NK-92 (cell line): Measurements from ENCODE around the gene AK1.
"Not testable (repeated sequence)": the region's sequence is repeated elsewhere in the genome, so short reads cannot be mapped to it uniquely, and the experiment has no call there.

Experiments used
- DNase-seq: peaks from one replicate; lab custom pipeline; 2025; ENCODE audit not compliant: unreplicated experiment; lab: John Stamatoyannopoulos, UW

The AK1 gene

DNA sequence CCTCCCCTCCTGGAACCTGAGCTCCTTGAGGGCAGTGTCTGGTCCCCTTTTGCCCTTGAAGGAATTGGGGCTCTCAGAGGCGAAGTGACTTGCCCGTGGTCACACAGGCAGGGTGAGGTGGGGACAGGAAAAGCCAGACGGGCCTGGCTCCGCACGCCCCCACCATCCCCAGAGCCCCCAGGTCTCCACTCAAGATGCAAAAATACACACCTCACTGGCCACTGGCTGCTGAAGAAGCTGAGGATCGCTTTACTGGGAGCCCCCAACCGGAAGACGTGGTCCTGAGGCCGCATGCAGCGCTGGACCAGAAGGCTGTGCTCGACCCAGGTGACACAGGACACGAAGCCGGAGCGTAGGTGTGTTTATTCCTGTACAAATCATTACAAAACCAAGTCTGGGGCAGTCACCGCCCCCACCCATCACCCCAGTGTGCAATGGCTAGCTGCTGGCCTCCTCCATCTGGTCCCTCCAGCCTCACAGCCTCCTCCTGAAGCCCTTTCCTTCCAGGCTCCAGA is 7.6 kb upstream of the AK1 start:
- DNase-seq: no peak

DNA sequence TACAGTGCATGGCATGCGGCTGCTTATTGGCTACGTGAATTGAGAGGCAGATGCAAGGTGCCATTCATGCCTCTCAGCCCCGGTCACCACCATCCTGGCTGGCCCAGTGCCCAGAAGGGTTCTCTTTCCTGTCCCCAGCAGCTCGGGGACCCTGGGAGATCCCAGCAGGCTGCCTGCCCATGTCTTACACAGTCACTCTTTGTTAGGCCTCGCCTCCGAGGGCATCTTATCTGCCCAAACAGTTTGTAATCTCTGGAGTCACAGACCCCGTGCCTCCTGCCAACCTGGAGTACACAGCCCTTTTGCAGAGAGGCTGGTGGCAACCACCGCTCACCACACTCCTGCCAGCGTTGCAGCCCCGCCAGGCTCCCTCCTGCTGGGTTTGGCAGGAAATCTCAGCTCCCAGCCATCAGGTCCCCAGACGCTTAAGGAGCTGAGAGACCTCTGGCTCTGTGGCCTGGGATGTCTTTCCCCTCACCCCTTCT is 7.0 kb upstream of the AK1 start:
- no peak for DNase-seq

DNA sequence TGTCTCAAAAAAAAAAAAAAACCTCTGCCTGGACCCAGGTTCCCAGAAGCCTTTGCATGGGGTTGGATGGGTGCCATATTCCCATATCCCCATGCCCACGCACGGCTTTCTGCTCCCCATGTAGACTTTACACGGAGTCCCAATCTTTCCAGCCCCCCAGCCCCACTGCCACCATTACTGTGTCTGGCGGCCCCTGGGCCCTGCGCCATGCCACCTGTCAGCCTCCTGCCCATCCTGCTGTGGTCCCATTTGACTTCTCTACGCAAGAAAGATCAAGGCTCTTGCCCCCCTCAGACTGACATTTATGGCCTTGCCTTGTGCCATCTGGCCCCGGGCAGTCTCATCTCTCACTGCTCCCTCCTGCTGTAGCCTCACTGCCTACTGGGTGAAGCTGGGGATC is 6.5 kb upstream of the AK1 start:
- DNase-seq: no peak

DNA sequence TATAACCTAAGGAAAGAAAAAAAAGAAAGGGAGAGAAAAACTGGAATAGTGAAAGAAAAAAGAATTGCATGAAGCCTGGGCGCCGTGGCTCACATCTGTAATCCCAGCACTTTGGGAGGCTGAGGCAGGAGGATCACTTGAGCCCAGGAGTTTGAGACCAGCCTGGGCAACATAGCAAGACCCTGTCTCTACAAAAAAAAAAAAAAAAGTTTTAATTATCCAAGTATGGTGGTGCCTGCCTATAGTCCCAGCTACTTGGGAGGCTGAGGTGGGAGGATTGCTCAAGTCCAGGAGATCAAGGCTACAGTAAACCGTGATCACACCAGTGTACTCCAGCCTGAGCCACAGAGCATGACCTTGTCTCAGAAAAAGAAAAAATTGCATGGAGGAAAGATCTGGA is 4.2 kb upstream of the AK1 start:
- not testable (repeated sequence) for DNase-seq

DNA sequence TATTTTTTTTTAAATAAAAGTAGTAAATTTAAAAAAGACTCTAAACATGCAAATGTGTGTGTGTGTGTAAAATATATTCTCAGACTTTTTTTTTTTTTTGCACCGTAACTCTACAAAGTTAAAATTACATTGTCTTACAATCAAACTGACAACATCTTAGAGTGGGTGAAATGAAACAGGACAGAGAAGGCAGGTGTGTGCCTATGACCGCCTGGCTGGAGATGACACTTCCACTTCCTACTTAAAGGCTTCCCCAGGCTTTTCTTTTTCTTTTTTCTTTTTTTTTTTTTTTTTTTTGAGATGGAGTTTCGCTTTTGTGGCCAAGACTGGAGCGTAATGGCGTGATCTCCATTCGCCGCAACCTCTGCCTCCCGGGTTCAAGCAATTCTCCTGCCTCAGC is 2.7 kb upstream of the AK1 start:
- no peak for DNase-seq

DNA sequence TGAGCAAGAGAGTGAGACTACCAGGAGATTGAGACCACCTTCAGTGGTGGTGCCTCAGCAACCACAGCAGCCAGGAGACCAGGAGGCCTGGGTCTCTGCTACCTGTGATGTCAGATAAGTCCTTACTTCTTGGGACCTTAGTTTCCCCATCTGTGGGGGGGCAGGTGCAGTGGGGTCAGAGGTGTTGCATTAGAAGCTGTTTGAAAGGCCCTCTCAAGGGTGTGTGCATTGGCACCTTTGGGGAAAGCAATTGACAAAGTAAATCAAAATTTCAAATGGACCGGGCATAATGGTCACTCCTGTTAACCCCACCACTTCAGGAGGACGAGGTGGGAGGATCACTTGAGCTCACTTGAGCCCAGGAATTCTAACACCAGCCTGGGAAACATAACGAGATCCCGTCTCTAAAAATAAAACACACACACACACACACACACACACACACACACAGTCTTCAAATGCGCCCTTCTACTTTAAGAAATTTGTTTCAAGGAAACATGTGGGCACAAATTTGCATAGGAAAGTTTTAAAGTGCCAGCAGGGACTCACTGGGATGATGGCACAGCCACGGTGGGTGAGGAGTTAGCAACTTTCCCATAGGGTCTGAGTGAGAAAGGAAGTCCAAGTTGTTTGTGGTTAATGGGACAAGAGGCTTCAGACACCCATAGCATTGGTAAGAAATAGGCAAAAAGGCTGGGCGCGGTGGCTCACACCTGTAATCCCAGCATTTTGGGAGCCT is 1.3 kb upstream of the AK1 start:
- no peak for DNase-seq

DNA sequence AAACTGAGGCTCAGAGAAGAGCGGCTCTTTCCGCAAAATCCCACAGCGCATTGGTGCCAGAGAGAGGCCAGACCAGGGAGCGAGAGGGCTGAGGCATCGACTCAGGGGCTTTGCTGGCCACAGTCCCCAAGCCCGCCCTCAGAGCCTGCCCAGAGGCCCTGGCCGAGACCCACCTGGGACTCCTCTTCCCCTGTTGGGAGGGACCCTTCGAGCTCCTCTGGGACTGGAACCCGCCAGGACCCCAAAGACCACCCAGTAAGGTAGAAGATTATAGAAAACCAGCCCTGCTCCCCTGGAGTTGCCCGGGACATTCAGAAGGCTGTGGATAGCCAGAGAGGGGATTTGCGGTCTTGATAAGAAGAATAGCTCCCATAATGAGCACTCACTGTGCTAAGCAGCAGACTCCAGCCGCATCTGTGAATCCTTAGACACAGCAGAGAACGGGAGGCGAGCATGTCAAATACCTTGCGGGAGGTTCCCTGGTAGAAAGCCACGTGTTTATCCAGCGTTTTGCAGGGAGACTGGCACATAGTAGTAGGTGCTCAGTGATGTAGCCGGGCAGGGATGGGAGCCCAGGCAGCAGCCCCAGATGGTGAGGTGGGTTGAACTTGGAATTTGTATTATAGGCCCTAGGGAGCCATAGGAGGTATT is 651 bp upstream of the AK1 start:
- no peak for DNase-seq

DNA sequence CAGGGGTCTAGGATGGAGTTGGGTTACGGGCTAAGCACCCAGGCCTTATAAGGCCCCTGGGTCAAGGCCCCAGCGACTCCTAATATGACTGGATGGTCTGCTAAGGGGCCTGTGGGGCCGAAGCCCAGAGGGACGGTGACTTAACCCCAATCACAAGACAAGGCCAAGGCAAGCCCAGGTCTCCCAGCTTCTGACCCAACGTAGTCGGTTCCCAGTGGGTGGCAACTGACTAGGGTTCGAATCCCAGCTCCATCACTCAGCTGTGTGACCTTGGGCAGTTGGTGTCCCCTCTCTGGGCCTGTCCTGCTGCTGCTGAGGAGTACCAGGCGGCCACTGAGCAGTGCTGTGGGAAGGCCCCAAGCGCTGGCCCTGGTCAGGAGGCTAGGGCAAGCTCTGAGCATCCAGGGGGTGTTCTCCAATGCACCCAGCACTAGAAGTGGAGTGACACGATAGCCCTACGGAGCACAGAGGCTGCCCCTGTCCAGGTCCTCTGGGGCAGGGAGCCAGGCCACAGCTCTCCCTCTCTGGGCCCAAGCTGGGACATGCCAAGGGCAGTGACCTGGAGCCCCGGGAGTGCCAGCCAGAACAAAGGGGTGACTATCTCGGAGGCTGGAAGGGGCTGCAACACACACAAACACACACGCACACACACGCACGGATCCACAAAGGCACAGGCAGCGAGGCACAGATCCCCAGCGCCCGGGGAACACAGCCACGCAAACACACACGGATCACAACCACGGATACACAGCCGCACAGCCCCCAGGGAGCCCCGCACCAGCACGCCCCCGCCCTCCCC is 512 bp downstream of the AK1 start:
- DNase-seq: no peak

DNA sequence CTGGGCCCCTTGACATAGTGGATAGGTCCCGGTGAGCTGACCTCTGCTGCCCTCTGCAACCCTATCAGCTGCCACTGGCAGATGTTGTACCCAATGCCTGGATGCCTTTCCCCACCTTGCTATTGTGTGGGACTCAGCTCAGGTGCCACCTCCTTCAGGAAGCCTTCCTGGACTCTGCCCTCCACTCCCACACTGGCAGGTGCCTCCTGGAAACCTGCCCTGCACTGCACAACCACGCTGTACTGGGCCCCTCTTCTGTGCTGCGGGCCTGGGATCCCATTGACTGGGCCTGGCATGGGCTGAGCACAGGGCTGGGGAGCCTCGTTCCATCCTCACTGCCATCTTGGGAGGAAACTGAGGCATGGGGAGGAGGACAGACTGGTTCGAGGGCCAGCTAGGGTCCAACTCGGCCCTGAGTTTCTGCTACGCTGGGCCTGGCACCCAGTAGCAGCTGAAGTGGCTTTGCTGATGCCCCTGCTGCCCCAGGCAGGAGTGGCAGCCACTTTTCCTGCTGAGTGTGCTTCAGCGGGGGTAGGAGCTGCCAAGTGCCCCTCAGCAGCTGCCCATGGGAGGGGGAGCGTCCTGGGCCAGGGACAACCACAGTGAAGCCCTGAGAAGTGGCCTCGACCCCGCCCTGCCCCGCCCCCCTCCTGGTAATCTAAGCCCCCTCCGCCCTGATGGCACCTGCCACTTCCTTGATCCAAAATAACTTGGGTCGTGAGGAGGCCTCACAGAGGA is 1.3 kb downstream of the AK1 start:
- no peak for DNase-seq

DNA sequence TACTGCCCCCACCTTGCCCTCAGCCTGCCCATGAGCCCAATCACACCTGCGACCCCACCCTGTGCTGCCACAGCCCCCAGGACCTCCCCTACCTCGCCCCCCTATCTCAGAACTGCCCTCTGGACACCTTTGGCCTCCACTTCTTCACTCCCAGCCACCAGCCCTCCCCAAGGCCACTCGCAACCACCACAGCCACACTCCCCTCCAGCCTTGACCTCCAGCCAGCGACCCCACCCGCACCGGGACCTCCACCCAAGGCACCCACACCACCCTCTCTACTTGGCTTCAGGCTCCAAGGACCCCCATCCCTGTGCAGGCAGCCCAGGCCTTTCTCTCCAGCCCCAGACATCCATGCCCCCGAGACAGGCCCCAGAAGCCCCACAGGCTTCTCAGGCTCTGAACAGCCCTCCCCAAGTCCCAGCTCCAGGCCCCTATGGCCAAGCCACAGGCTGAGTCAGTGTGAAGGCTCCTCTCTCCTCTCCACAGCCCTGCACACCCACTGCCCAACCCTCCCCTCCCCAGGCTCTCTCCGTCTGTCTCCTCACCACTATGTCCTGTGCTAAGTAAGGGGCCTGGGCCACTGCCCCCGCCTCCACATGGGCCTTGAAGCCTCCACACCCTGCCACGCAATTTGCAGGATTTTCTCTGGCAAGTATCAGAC is 2.0 kb downstream of the AK1 start:
- no peak for DNase-seq

DNA sequence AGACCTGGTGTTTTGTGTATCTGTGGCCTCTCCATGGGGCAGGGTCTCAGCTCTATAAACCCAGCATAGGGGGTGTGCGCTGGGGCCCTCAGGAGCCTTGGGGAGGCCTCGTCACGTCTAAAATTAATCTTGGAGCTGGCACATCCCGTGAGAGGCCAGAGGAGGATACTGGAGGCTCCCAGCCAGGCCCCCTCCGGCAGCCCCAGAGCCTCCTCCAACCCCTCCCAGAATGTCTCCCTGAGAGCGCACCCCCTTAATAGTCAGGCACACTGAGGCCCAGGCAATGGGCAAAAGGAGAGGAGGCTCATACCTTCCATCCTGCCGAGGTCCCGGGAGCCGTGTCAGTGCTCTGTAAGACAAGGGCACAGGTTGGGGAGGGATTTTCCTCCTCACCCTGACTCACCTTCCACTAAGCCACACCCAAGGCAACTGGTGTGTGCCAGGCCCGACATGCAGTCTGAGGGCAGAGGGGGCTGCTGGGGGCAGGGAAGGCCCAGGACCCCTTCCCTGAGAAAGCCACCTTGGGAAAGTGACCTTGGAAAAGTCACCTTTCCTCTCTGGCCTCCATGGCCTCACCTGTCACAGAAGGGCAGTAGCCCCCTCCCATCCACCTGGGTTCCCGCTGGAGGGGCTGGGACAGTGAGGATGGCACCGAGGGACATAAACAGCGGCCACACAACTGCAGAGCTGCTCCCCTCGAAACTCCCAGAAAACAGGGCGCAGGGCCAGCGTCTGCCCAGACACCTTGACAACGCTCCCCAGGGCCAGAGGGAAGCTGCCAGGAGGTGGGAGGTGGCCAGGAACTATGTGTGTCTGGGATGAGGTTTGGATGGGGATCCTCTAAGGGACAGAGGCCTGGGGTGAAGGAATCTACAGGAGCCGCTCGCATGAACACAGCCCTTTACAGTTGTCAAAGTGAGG is 2.9 kb downstream of the AK1 start:
- DNase-seq: no peak

DNA sequence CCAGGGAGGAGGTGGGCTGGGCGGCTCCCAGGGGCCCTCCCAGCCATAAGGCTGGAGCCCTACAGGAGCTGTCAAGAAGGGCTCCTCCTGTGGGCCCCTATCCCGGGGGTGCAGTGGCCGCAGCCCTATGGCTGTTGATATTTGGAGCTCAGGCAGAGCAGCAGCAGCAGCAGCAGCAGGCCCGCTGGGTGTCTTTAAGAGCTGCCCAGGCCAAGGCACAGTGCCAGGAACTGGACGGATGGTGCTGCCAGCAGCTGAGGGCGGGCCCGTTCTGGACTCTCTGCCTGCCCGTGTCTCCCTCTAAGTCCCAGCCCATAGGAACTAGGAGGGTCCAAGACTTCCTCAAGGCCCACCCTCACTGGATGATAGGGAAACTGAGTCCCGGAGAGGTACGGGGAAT is 3.6 kb downstream of the AK1 start:
- no peak for DNase-seq

DNA sequence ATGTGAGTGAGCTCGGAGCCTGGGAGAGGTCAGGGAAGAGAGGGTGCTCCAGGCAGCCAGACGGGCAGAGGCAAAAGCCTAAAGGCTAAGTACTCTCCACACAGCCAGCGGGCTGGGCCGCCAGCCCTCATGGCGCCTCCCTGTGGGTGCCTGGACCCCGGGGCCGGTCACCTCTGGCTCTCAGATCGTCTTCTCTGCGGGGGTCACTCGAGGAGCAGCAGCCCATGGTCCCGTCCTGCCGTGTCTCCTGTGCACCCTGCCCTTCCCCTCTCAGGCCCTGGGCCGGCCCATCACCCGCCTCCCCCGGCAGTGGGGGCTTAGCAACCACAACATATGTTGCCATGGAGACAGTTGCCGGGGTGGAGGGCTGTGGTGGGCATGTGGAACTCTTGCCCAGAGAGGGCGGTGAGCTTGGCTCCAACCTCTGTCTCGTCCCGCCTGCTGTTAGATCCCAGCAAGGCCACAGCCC is 4.2 kb downstream of the AK1 start:
- no peak for DNase-seq

DNA sequence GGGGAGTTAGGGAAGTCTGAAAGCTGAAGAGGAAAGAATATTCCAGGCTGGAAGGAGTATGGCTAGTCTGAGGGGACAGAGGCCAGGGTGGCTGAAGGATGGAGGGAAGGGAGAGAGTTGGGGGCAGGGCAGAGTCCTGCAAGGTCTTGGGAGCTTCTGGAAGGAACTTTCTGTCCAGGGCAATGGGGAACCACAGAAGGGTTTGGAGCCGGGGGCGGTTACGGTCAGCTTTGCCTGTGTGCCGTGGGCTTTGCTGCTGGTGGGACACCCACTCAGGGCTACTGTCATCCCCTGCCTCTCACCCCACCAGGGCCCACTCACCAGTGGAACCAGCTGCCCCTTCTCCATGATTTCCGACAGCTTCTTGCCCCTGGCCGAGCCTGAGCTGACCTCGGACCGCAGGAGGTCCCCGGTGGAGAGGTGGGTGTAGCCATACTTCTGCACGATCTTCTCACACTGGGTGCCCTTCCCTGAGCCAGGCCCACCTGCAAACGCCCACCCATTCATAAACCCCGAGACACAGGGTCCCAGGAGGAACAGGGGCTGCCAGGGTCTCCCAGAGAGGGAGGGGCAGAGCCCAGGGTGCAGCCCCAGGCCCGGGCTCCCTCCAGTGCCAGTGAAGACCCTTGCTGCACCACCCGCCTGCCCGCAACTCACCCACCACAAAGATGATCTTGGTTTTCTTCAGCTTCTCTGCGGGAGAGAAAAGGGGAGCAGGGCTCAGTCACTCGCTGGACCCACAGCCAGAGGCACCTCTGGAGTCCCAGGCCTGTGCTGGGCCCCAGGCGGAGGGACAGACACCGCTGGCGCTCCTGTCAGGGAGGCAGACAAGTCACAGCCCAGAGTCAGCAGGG is 4.9 kb downstream of the AK1 start:
- no peak for DNase-seq

DNA sequence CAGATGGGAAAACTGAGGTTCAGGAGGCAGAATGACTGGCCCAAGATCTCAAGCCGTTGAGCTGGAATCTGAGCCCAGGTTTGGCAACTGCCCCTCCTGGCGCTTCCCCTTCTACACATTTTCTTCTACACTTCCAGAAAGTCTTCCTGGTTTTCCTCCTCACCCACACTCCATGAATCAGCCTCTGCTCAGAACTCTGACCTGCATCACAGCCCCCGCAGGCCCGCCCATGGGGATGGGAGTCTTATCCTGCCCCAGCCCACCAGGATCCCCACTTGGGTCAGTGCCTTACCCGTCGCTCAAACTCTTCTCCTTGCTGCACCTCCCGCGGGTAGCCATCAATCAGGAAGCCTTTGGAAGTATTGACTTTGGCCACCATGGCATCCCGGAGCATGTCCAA is 5.9 kb downstream of the AK1 start:
- no peak for DNase-seq

DNA sequence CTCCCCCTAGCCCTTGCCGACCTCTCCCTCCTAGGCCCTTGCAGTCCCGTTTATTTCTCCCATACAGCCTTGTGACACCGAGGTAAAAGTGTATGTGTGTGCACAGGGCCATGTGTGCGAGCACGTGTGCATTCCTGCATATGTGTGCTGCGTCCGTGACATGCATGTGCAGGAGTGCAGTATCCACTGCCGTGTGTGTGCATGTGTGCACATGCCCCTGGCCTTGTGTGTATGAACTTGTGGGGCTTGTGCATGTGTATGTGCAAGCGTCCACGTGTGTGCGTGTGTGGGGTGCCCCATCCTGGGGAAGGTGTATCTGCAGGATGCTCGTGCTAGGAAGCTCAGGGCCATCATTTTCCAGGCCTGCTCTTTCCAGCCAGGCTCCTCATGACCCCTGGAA is 6.6 kb downstream of the AK1 start:
- DNase-seq: no peak

DNA sequence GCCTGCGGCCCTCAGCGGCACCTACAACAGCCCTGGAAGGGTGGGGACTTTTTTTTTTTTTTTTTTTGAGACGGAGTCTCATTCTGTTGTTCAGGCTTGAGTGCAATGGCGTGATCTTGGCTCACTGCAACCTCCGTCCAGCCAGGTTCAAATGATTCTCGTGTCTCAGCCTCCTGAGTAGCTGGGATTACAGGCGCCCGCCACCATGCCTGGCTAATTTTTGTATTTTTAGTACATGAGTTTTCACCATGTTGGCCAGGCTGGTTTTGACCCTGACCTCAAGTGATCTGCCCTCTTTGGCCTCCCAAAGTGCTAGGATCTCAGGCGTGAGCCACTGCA is 7.4 kb downstream of the AK1 start:
- not testable (repeated sequence) for DNase-seq

DNA sequence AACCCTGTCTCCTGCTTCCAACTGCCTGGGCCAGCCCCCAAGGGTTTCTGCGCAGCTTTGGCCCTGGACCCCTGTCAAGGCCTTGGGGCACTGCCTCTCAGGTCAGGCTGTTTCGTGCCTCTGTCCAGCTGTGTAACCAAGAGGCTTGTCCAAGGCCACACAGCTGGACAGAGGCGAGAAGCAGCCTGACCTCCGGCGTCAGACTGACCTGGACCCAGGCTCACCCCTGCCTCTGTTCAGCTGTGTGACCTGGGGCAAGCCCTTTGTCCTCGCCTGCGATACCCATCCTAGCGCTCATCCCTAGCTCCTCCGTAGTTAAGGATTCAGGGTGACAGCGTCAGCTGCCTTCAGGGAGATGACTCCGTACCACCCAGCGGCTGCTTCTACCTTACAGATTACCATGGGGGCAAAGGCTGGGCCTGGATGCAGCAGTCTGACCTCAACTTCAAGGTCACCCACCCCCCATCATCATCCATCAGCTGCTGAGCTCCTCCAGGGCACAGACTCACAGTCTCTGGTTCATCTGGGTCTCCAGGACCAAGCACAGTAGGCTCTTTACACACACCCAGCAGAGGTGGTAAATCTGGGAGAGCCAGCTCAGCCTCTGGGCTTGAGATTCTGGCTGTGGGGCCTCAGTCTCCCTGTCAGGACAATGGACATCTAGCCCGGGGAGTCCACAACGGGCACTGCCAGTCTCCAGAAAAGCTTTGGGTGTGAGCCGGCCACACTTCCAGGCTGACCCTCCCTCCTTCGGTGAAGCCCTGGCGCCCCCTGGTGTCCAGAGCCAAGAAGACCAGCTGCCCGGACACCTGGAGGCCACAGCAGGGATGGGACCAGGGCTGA is 7.9 kb downstream of the AK1 start:
- DNase-seq: no peak
